Upper lobe of right lung (tissue), 1 donor: ENCODE data around the gene FMO1. TPM values are rescaled to one million over a fixed set of nuclear protein-coding genes. Genes with fewer than 3 reads are reported as not detected.

Experiments
- ATAC-seq: fragments of 200-7000 bp; cut with Tn5 transposase; one replicate; pipeline ENCODE4 v1.9.1; 2020; ENCODE audit warnings: mild to moderate bottlenecking, moderate library complexity
- DNase-seq: peaks from one replicate; pipeline ENCODE4 v3.0.0-alpha.2; 2020
- H3K27ac ChIP-seq: fragments of 200-600 bp; one replicate; pipeline ENCODE4 v1.8.0; 2022
- H3K27me3 ChIP-seq: fragments of 200-600 bp; one replicate; pipeline ENCODE4 v1.8.0; 2022; ENCODE audit warnings: mild to moderate bottlenecking
- H3K36me3 ChIP-seq: fragments of 200-600 bp; one replicate; pipeline ENCODE4 v1.8.0; 2022
- H3K4me1 ChIP-seq: fragments of 200-600 bp; one replicate; pipeline ENCODE4 v1.8.0; 2022
- H3K4me3 ChIP-seq: fragments of 200-600 bp; one replicate; pipeline ENCODE4 v1.8.0; 2022; ENCODE audit warnings: mild to moderate bottlenecking
- H3K9me3 ChIP-seq: fragments of 200-600 bp; one replicate; pipeline ENCODE4 v1.8.0; 2022
- CTCF ChIP-seq: fragments of 200-600 bp; IDR thresholded peaks from one replicate; pipeline ENCODE4 v1.8.0; 2022; ENCODE audit warnings: antibody characterized with exemption
- intact Hi-C: fragments of 100-400 bp; cut with DNase I; formaldehyde crosslinking; loops from one replicate; pipeline ENCODE4 v1.11.0; 2022
- total RNA-seq: library from RNA; stranded (reverse); fragmentation: NEBNext Ultra II Directional; extraction: Animal tissue kit (Norgen Biotek cat#: 25700); gene quantifications from one replicate; pipeline ENCODE4 v1.2.1, GENCODE V29; 2021
- donor health status: DM: no; HTN: yes; CAD: no; lungs with severe emphysema.

Gene FMO1
- total RNA-seq, 1 donor from 2014 or later: 1.3 TPM

GRCh38 chr1:171210355-171210754, 37.9 kb upstream of the FMO1 start:
- DNase-seq (no peak), ATAC-seq (no peak)
- intact Hi-C loops: no loop called here
- Histone ChIP-seq H3K4me1 (peaks cover 4% of the 10 kb centered on the region), H3K36me3 (peaks cover 12% of the 10 kb centered on the region), H3K9me3 (no peaks in the 10 kb centered on the region), H3K27me3 (no peaks in the 10 kb centered on the region), H3K27ac (no peak overlapping the region), H3K4me3 (no peak overlapping the region)
- TF ChIP-seq CTCF: no peak

GRCh38 chr1:171212607-171213351, 35.5 kb upstream of the FMO1 start:
- H3K36me3 ChIP-seq: no peaks in the 10 kb centered on the region
- intact Hi-C loops: no loop called here
- H3K9me3 ChIP-seq: no peaks in the 10 kb centered on the region
- ATAC-seq: peak; percentile 81
- DNase-seq: no peak
- H3K4me1 ChIP-seq: peaks cover 4% of the 10 kb centered on the region
- TF ChIP-seq CTCF: no peak
- no peak overlapping the region for H3K4me3 ChIP-seq
- H3K27me3 ChIP-seq: no peaks in the 10 kb centered on the region
- no peak overlapping the region for H3K27ac ChIP-seq

GRCh38 chr1:171213559-171214454, 34.5 kb upstream of the FMO1 start:
- no peak overlapping the region for H3K27ac ChIP-seq
- TF ChIP-seq CTCF: no peak
- no peaks in the 10 kb centered on the region for H3K27me3 ChIP-seq
- H3K36me3 ChIP-seq: no peaks in the 10 kb centered on the region
- H3K4me1 ChIP-seq: peaks cover 4% of the 10 kb centered on the region
- DNase-seq (no peak), ATAC-seq (no peak)
- no peaks in the 10 kb centered on the region for H3K9me3 ChIP-seq
- no peak overlapping the region for H3K4me3 ChIP-seq
- intact Hi-C loops: no loop called here

- H3K27ac ChIP-seq: no peak overlapping the region
- ATAC-seq: no peak
Measured at GRCh38 chr1:171217658-171218443, 30.4 kb upstream of the FMO1 start.

More at GRCh38 chr1:171217658-171218443, 30.4 kb upstream of the FMO1 start:
- no peak for DNase-seq
- Histone ChIP-seq H3K4me1 (peaks cover 3% of the 10 kb centered on the region), H3K9me3 (no peaks in the 10 kb centered on the region), H3K27me3 (no peaks in the 10 kb centered on the region), H3K4me3 (no peak overlapping the region), H3K36me3 (no peaks in the 10 kb centered on the region)
- TF ChIP-seq CTCF: no peak
- intact Hi-C loops: no loop called here
